ENCODE results near the gene STK24.

- TF ChIP-seq POLR2A (IDR thresholded peaks at IDR 0.05; ENCODE audit: low read depth, low read length) (no peak), CTCF (conservative IDR thresholded peaks at IDR 0.05; ENCODE audit: low read depth, low read length) (no peak), CHD1 (IDR thresholded peaks at IDR 0.05; ENCODE audit: low read depth, low read length) (no peak), RAD21 (IDR thresholded peaks at IDR 0.05; ENCODE audit: low read length) (no peak), RCOR1 (IDR thresholded peaks at IDR 0.05; ENCODE audit: insufficient replicate concordance, low read length) (no peak), MXI1 (IDR thresholded peaks at IDR 0.05; ENCODE audit: borderline replicate concordance, low read depth, low read length) (no peak), CEBPB (IDR thresholded peaks at IDR 0.05; ENCODE audit: low read depth, low read length) (no peak), RFX5 (IDR thresholded peaks at IDR 0.05; ENCODE audit: low read depth, low read length) (no peak), MAFK (IDR thresholded peaks at IDR 0.05; ENCODE audit: low read depth, low read length) (no peak), FOS (IDR thresholded peaks at IDR 0.05; ENCODE audit: low read depth, low read length) (no peak), SMC3 (IDR thresholded peaks at IDR 0.05; ENCODE audit: low read depth, low read length) (no peak), BHLHE40 (IDR thresholded peaks at IDR 0.05; ENCODE audit: low read depth, low read length) (no peak), USF2 (IDR thresholded peaks at IDR 0.05; ENCODE audit: low read depth, low read length) (no peak)
These were observed 118.5 kb downstream of the STK24 start for GRCh38 chr13:98458431-98458830.
